A549 (cell line): ENCODE results near the gene CHST13.

Experiments used
- EP300 ChIP-seq, 2 experiments: fragments of >200 bp; sonication (Bioruptor Twin); formaldehyde crosslinking; IDR thresholded peaks; 2 replicates in 1 of 2; 3 replicates in 1 of 2; pipeline ENCODE4 v1.6.1; 2016 to 2017
- FOSL2 ChIP-seq, 2 experiments: fragments of 450-650 bp in 1 of 2; fragments of >200 bp in 1 of 2; sonication (Bioruptor Twin) in 1 of 2; formaldehyde crosslinking; IDR thresholded peaks; 2 replicates each; pipeline versions ENCODE4 v1.5.0 to v1.6.1; 2016 to 2020; ENCODE audit warnings: mild to moderate bottlenecking in 1 of 2, moderate library complexity in 1 of 2
- HOXB13 ChIP-seq: fragments of 250-450 bp; sonication (Bioruptor Pico); IDR thresholded peaks from 2 replicates; pipeline ENCODE4 v1.5.0; 2020; ENCODE audit warnings: low read depth, mild to moderate bottlenecking, moderate library complexity
- MYC ChIP-seq: IDR thresholded peaks from 2 replicates; pipeline ENCODE4 v1.6.1; 2012; ENCODE audit warnings: mild to moderate bottlenecking, inconsistent platforms, low read length, improper control_type of control experiment, borderline replicate concordance
- POLR2A ChIP-seq: IDR thresholded peaks from 2 replicates; pipeline ENCODE4 v1.6.1; 2012; ENCODE audit warnings: mild to moderate bottlenecking, low read length
- TF ChIP-seq, protein P1 (sequence below): fragments of >200 bp; sonication (Bioruptor Twin); formaldehyde crosslinking; IDR thresholded peaks from 3 replicates; pipeline ENCODE4 v1.5.1; 2016
- TF ChIP-seq, protein P2 (sequence below): IDR thresholded peaks from 2 replicates; pipeline ENCODE4 v1.6.1; 2012
- TF ChIP-seq, protein P3 (sequence below): IDR thresholded peaks from 2 replicates; pipeline ENCODE4 v1.6.1; 2012

DNA sequence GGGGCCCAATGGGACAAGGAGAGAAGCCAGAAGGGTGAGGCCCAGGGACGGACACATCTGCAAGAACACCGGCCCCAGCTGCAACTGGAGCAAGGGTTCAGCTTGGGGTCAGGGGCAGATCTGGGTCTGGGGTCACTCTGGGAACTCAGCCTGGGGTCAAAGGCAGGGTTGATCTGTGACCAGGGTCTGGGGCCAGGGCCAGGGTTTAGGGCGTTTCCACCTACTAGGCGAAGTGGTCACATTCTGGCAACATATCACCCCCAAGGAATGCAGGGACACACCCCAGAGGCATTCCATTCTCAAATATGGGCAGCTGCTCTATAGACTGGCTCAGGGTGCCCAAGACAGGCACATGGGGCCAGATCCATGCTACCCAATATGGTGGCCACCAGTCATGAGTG, 15.4 kb upstream of the CHST13 start:
- TF ChIP-seq POLR2A (no peak), HOXB13 (CRISPR knock-in tag) (no peak), EP300 (IDR thresholded peaks at IDR 0.05) (no peak), FOSL2 (IDR thresholded peaks at IDR 0.05) (no peak), FOSL2 (CRISPR knock-in tag; IDR thresholded peaks at IDR 0.05) (no peak), MYC (no peak)
- TF ChIP-seq, protein P1, sequence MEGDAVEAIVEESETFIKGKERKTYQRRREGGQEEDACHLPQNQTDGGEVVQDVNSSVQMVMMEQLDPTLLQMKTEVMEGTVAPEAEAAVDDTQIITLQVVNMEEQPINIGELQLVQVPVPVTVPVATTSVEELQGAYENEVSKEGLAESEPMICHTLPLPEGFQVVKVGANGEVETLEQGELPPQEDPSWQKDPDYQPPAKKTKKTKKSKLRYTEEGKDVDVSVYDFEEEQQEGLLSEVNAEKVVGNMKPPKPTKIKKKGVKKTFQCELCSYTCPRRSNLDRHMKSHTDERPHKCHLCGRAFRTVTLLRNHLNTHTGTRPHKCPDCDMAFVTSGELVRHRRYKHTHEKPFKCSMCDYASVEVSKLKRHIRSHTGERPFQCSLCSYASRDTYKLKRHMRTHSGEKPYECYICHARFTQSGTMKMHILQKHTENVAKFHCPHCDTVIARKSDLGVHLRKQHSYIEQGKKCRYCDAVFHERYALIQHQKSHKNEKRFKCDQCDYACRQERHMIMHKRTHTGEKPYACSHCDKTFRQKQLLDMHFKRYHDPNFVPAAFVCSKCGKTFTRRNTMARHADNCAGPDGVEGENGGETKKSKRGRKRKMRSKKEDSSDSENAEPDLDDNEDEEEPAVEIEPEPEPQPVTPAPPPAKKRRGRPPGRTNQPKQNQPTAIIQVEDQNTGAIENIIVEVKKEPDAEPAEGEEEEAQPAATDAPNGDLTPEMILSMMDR: no peak
- TF ChIP-seq, protein P2, sequence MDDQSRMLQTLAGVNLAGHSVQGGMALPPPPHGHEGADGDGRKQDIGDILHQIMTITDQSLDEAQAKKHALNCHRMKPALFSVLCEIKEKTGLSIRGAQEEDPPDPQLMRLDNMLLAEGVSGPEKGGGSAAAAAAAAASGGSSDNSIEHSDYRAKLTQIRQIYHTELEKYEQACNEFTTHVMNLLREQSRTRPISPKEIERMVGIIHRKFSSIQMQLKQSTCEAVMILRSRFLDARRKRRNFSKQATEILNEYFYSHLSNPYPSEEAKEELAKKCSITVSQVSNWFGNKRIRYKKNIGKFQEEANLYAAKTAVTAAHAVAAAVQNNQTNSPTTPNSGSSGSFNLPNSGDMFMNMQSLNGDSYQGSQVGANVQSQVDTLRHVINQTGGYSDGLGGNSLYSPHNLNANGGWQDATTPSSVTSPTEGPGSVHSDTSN: no peak
- TF ChIP-seq, protein P3, sequence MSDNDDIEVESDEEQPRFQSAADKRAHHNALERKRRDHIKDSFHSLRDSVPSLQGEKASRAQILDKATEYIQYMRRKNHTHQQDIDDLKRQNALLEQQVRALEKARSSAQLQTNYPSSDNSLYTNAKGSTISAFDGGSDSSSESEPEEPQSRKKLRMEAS: no peak
